NT2/D1 (cell line): ENCODE data around the gene KCNJ12.
"Not testable (repeated sequence)": the region's sequence is repeated elsewhere in the genome, so short reads cannot be mapped to it uniquely, and the experiment has no call there.

Source experiments
- DNase-seq: peaks from one replicate; pipeline ENCODE4 v3.0.0-alpha.2; 2011; ENCODE audit warnings: low read depth, low spot score
- H3K27me3 ChIP-seq: 2 replicates; pipeline ENCODE4 v1.6.0; 2011; ENCODE audit warnings: mild to moderate bottlenecking; ENCODE audit not compliant: insufficient read length, insufficient read depth
- H3K36me3 ChIP-seq: 2 replicates; pipeline ENCODE4 v1.6.1; 2011; ENCODE audit warnings: mild to moderate bottlenecking, low read length, mixed read lengths; ENCODE audit not compliant: insufficient read depth, insufficient read length
- H3K4me1 ChIP-seq: 2 replicates; pipeline ENCODE4 v1.5.1; 2011; ENCODE audit not compliant: insufficient read depth, insufficient read length
- H3K4me3 ChIP-seq: 2 replicates; pipeline ENCODE4 v1.5.1; 2011; ENCODE audit warnings: low read depth; ENCODE audit not compliant: insufficient read length
- H3K9ac ChIP-seq: 2 replicates; pipeline ENCODE4 v1.6.0; 2011; ENCODE audit warnings: low read depth; ENCODE audit not compliant: insufficient read length
- H3K9me3 ChIP-seq: 2 replicates; pipeline ENCODE4 v1.5.1; 2011; ENCODE audit warnings: mild to moderate bottlenecking, low read length; ENCODE audit not compliant: insufficient read depth
- SUZ12 ChIP-seq: IDR thresholded peaks from 2 replicates; pipeline ENCODE4 v1.6.1; 2011; ENCODE audit not compliant: insufficient read length, insufficient read depth; ENCODE audit errors: extremely low read depth
- YY1 ChIP-seq: IDR thresholded peaks from 2 replicates; pipeline ENCODE4 v1.6.1; 2011; ENCODE audit not compliant: insufficient read length, insufficient read depth
- ZNF274 ChIP-seq: IDR thresholded peaks from 2 replicates; pipeline ENCODE4 v1.6.1; 2011; ENCODE audit warnings: mild to moderate bottlenecking, low read depth, low read length

Gene KCNJ12

GRCh38 chr17:21452377-21453143 is 76.4 kb downstream of the KCNJ12 start:
- Histone ChIP-seq H3K4me1 (peaks cover 8% of the 10 kb centered on the region), H3K4me3 (peak overlapping the region; percentile 2), H3K9ac (peak overlapping the region; percentile 51), H3K27me3 (peaks cover 17% of the 10 kb centered on the region), H3K36me3 (no peaks in the 10 kb centered on the region), H3K9me3 (no peaks in the 10 kb centered on the region)
- TF ChIP-seq SUZ12 (no peak), ZNF274 (no peak), YY1 (no peak)
- no peak for DNase-seq

GRCh38 chr17:21453144-21453898 is 77.2 kb downstream of the KCNJ12 start:
- no peak for TF ChIP-seq ZNF274
- no peak for TF ChIP-seq YY1
- TF ChIP-seq SUZ12 = no peak
- Histone ChIP-seq H3K27me3 (peaks cover 20% of the 10 kb centered on the region), H3K9me3 (no peaks in the 10 kb centered on the region), H3K36me3 (no peaks in the 10 kb centered on the region), H3K9ac (no peak overlapping the region), H3K4me3 (no peak overlapping the region), H3K4me1 (peaks cover 8% of the 10 kb centered on the region)
- no peak for DNase-seq

GRCh38 chr17:21454006-21454405 is 77.8 kb downstream of the KCNJ12 start:
- not testable (repeated sequence) for H3K36me3 ChIP-seq, H3K9me3 ChIP-seq, H3K4me3 ChIP-seq, DNase-seq, H3K4me1 ChIP-seq, H3K9ac ChIP-seq
- peaks cover 26% of the 10 kb centered on the region for H3K27me3 ChIP-seq

GRCh38 chr17:21454441-21454840 is 78.3 kb downstream of the KCNJ12 start:
- peaks cover 8% of the 10 kb centered on the region for H3K4me1 ChIP-seq
- no peaks in the 10 kb centered on the region for H3K36me3 ChIP-seq
- H3K4me3 ChIP-seq = no peak overlapping the region
- no peaks in the 10 kb centered on the region for H3K9me3 ChIP-seq
- no peak overlapping the region for H3K9ac ChIP-seq
- peaks cover 28% of the 10 kb centered on the region for H3K27me3 ChIP-seq
- DNase-seq = no peak
- TF ChIP-seq ZNF274 = no peak
- no peak for TF ChIP-seq YY1
- no peak for TF ChIP-seq SUZ12

GRCh38 chr17:21455761-21456160 is 79.6 kb downstream of the KCNJ12 start:
- Histone ChIP-seq H3K9me3 (no peaks in the 10 kb centered on the region), H3K9ac (no peak overlapping the region), H3K27me3 (peaks cover 30% of the 10 kb centered on the region), H3K36me3 (no peaks in the 10 kb centered on the region), H3K4me1 (peaks cover 8% of the 10 kb centered on the region), H3K4me3 (no peak overlapping the region)
- TF ChIP-seq SUZ12 (no peak), ZNF274 (no peak), YY1 (no peak)
- no peak for DNase-seq

GRCh38 chr17:21456449-21456848 is 80.3 kb downstream of the KCNJ12 start:
- not testable (repeated sequence) for H3K9ac ChIP-seq, H3K4me3 ChIP-seq, H3K9me3 ChIP-seq, H3K36me3 ChIP-seq, DNase-seq, H3K4me1 ChIP-seq
- H3K27me3 ChIP-seq = peaks cover 30% of the 10 kb centered on the region

- Histone ChIP-seq H3K9me3 (no peaks in the 10 kb centered on the region), H3K27me3 (peaks cover 33% of the 10 kb centered on the region), H3K4me3 (no peak overlapping the region), H3K9ac (peak overlapping the region; percentile 61), H3K36me3 (no peaks in the 10 kb centered on the region), H3K4me1 (peaks cover 8% of the 10 kb centered on the region)
- no peak for TF ChIP-seq SUZ12
- TF ChIP-seq ZNF274 = no peak
- no peak for TF ChIP-seq YY1
- peak; percentile 63 for DNase-seq
Observed at GRCh38 chr17:21457051-21458026, 81.2 kb downstream of the KCNJ12 start.
